Prostate gland (tissue), 2 donors: ENCODE data around the gene BDH2.

Experiments
- POLR2A ChIP-seq: fragments of 450-650 bp; IDR thresholded peaks from one replicate; pipeline ENCODE4 v1.6.1; 2016; ENCODE audit warnings: antibody characterized with exemption, mild to moderate bottlenecking
- TF ChIP-seq, protein P1 (sequence below), 4 experiments: fragments of 200-600 bp in 2 of 4; fragments of 450-650 bp in 2 of 4; sonication (generic) in 2 of 4; IDR thresholded peaks; 1 replicate in 3 of 4; 2 replicates in 1 of 4; pipeline ENCODE4 v1.5.1; 2016 to 2019; ENCODE audit warnings: antibody characterized with exemption in 4 of 4, mild to moderate bottlenecking in 2 of 4, moderate library complexity in 2 of 4

DNA sequence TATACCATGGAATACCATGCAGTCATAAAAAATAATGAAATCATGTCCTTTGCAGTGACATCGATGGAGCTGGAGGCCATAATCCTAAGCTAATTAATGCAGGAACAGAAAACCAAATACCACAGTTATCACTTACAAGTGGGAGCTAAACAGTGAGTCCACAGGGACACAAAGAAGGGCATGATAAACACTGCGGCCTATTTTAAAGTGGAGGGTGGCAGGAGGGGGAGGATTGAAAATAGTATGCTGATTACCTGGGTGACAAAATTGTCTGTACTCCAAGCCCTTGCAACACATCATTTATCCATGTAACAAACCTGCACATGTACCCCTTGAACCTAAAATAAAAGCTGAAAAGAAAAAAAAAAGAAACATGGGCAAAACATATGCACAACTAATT, 63.5 kb downstream of the BDH2 start:
- TF ChIP-seq, protein P1, sequence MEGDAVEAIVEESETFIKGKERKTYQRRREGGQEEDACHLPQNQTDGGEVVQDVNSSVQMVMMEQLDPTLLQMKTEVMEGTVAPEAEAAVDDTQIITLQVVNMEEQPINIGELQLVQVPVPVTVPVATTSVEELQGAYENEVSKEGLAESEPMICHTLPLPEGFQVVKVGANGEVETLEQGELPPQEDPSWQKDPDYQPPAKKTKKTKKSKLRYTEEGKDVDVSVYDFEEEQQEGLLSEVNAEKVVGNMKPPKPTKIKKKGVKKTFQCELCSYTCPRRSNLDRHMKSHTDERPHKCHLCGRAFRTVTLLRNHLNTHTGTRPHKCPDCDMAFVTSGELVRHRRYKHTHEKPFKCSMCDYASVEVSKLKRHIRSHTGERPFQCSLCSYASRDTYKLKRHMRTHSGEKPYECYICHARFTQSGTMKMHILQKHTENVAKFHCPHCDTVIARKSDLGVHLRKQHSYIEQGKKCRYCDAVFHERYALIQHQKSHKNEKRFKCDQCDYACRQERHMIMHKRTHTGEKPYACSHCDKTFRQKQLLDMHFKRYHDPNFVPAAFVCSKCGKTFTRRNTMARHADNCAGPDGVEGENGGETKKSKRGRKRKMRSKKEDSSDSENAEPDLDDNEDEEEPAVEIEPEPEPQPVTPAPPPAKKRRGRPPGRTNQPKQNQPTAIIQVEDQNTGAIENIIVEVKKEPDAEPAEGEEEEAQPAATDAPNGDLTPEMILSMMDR (IDR thresholded peaks at IDR 0.05) = no peak
- no peak for TF ChIP-seq POLR2A
